Astrocyte of the spinal cord (primary cell): ENCODE measurements around the gene ATP6V1A.
A peak's percentile ranks its signal among the peaks of the same experiment; 100 is the strongest.

ENCODE experiments used
- DNase-seq: peaks from one replicate; pipeline ENCODE4 v3.0.0; 2011; ENCODE audit warnings: low read depth, low spot score
- H3K4me3 ChIP-seq: 2 replicates; pipeline ENCODE4 v1.5.1; 2011; ENCODE audit warnings: low read depth, mild to moderate bottlenecking, low read length, moderate library complexity
- in situ Hi-C: cut with HindIII; loops from 2 replicates; pipeline ENCODE4 v1.10.0; 2017; ENCODE audit warnings: low sequenced_read_pairs
- TF ChIP-seq, protein P1 (sequence below): IDR thresholded peaks from 2 replicates; pipeline ENCODE4 v1.5.1; 2012; ENCODE audit warnings: low read depth, mild to moderate bottlenecking, low read length, inconsistent platforms

The ATP6V1A gene

GRCh38 chr3:113802795-113803455 is 56.1 kb downstream of the ATP6V1A start:
- no peak overlapping the region for H3K4me3 ChIP-seq
- TF ChIP-seq, protein P1, sequence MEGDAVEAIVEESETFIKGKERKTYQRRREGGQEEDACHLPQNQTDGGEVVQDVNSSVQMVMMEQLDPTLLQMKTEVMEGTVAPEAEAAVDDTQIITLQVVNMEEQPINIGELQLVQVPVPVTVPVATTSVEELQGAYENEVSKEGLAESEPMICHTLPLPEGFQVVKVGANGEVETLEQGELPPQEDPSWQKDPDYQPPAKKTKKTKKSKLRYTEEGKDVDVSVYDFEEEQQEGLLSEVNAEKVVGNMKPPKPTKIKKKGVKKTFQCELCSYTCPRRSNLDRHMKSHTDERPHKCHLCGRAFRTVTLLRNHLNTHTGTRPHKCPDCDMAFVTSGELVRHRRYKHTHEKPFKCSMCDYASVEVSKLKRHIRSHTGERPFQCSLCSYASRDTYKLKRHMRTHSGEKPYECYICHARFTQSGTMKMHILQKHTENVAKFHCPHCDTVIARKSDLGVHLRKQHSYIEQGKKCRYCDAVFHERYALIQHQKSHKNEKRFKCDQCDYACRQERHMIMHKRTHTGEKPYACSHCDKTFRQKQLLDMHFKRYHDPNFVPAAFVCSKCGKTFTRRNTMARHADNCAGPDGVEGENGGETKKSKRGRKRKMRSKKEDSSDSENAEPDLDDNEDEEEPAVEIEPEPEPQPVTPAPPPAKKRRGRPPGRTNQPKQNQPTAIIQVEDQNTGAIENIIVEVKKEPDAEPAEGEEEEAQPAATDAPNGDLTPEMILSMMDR = no peak
- no peak for DNase-seq
- in situ Hi-C loops = no loop called here

DNA sequence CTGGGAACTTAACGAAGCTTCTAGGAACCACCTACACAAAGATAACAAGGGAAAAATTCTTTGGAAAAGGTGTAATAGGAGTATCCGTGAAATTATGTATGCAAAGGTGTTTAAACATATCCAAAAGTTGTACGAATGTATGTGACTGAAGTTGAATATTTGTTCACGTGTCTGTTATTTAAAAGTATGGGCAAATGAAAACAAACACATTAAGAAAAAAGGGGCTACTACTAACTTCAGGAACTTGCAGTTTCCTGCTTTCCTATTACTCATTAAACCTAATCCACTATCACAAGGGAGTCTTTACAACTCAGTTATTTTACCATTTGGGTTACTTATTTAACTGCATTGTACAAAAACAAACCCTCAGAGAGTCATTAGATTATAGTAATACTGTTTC is 57.8 kb downstream of the ATP6V1A start:
- DNase-seq = no peak
- TF ChIP-seq, protein P1 = no peak
- in situ Hi-C loops = no loop called here
- no peak overlapping the region for H3K4me3 ChIP-seq

GRCh38 chr3:113805249-113805648 is 58.4 kb downstream of the ATP6V1A start:
- TF ChIP-seq, protein P1 = no peak
- H3K4me3 ChIP-seq = no peak overlapping the region
- in situ Hi-C loops = no loop called here
- DNase-seq = no peak

GRCh38 chr3:113812854-113813253 is 66.0 kb downstream of the ATP6V1A start:
- TF ChIP-seq, protein P1 = no peak
- in situ Hi-C loops = no loop called here
- DNase-seq = no peak
- H3K4me3 ChIP-seq = no peak overlapping the region

GRCh38 chr3:113819866-113820265 is 73.0 kb downstream of the ATP6V1A start:
- no peak for DNase-seq
- H3K4me3 ChIP-seq = no peak overlapping the region
- TF ChIP-seq, protein P1 = no peak
- in situ Hi-C loops = no loop called here

- no peak for DNase-seq
- no peak overlapping the region for H3K4me3 ChIP-seq
- in situ Hi-C loops = no loop called here
- TF ChIP-seq, protein P1 = peak; percentile 35
These were observed 78.3 kb downstream of the ATP6V1A start for GRCh38 chr3:113825090-113825489.
